HL-60/S4 treated with phorbol 12-myristate 13-acetate at 8.2 ng/mL for 4 days and 3 days (cell line): ENCODE measurements around the gene SYNGAP1.

Experiments used
- in situ Hi-C: fragments of 300-500 bp; cut with MboI; formaldehyde crosslinking; loops from 2 replicates; pipeline ENCODE4 v1.15.0; 2022; ENCODE audit warnings: low sequenced_read_pairs

The SYNGAP1 gene

GRCh38 chr6:33434961-33435360, 15.1 kb downstream of the SYNGAP1 start:
- in situ Hi-C loops: no loop called here

- in situ Hi-C loops: no loop called here
Observed at GRCh38 chr6:33437666-33438065, 17.8 kb downstream of the SYNGAP1 start.

- in situ Hi-C loops: no loop called here
Observed at GRCh38 chr6:33438978-33439594, 19.2 kb downstream of the SYNGAP1 start.

- in situ Hi-C loops: no loop called here
Observed at GRCh38 chr6:33439956-33440648, 20.2 kb downstream of the SYNGAP1 start.

GRCh38 chr6:33440649-33441309, 20.9 kb downstream of the SYNGAP1 start:
- in situ Hi-C loops: no loop called here

- in situ Hi-C loops: no loop called here
Observed at GRCh38 chr6:33441457-33441856, 21.6 kb downstream of the SYNGAP1 start.

GRCh38 chr6:33442283-33442682, 22.4 kb downstream of the SYNGAP1 start:
- in situ Hi-C loops: no loop called here

- in situ Hi-C loops: no loop called here
Observed at GRCh38 chr6:33443025-33443424, 23.2 kb downstream of the SYNGAP1 start.

- in situ Hi-C loops: no loop called here
Observed at GRCh38 chr6:33443619-33444504, 24.0 kb downstream of the SYNGAP1 start.

- in situ Hi-C loops: no loop called here
Observed at GRCh38 chr6:33445119-33445603, 25.3 kb downstream of the SYNGAP1 start.

- in situ Hi-C loops: no loop called here
Observed at GRCh38 chr6:33446356-33446755, 26.5 kb downstream of the SYNGAP1 start.

- in situ Hi-C loops: no loop called here
Observed at GRCh38 chr6:33450434-33450833, 30.6 kb downstream of the SYNGAP1 start.

- in situ Hi-C loops: no loop called here
Observed at GRCh38 chr6:33451606-33452005, 31.7 kb downstream of the SYNGAP1 start.

- in situ Hi-C loops: no loop called here
Observed at GRCh38 chr6:33452496-33452895, 32.6 kb downstream of the SYNGAP1 start.

GRCh38 chr6:33453393-33454008, 33.6 kb downstream of the SYNGAP1 start:
- in situ Hi-C loops: no loop called here

GRCh38 chr6:33454009-33454946, 34.4 kb downstream of the SYNGAP1 start, which contains the start of gene ZBTB9:
Gene ZBTB9 (plus strand): TSS chr6:33454576. CDS start chr6:33455101, 525 bp downstream.
- in situ Hi-C loops: no loop called here

- in situ Hi-C loops: no loop called here
Observed at GRCh38 chr6:33455051-33455450, 35.2 kb downstream of the SYNGAP1 start.

- in situ Hi-C loops: no loop called here
Observed at GRCh38 chr6:33456156-33456555, 36.3 kb downstream of the SYNGAP1 start.

- in situ Hi-C loops: no loop called here
Observed at GRCh38 chr6:33458676-33459075, 38.8 kb downstream of the SYNGAP1 start.
